Measurements from ENCODE around the gene CHN2.

CHN2 gene

GRCh38 chr7:29467193-29467926 is 272.8 kb downstream of the CHN2 start:
- no peak for TF ChIP-seq EZH2phosphoT487 (conservative IDR thresholded peaks at IDR 0.05; ENCODE audit: low read length)
- no peak for TF ChIP-seq CTCF (IDR thresholded peaks at IDR 0.05; ENCODE audit: insufficient read depth, low read length, poor library complexity, severe bottlenecking)
- Histone ChIP-seq H3F3A (ENCODE audit: insufficient read depth) (no peaks in the 10 kb centered on the region), H3K27ac (ENCODE audit: low read depth, low read length) (no peak overlapping the region), H3K4me3 (ENCODE audit: insufficient read depth, low read length, poor library complexity, severe bottlenecking) (no peak overlapping the region), H3K9ac (ENCODE audit: low read length) (no peak overlapping the region), H2AFZ (ENCODE audit: low read depth, low read length, severe bottlenecking) (no peak overlapping the region), H4K20me1 (ENCODE audit: low read depth, low read length) (no peaks in the 10 kb centered on the region), H3K79me2 (ENCODE audit: insufficient read depth, low read length) (no peaks in the 10 kb centered on the region), H3K9me2 (replicated peaks; ENCODE audit: insufficient read depth, low read length) (no peaks in the 10 kb centered on the region), H3K4me2 (ENCODE audit: low read depth, low read length, poor library complexity, severe bottlenecking) (no peak overlapping the region), H3K36me3 (ENCODE audit: low read length) (no peaks in the 10 kb centered on the region), H3K9me3 (ENCODE audit: insufficient read depth, low read length) (no peaks in the 10 kb centered on the region), H3K27me3 (ENCODE audit: low read length) (no peaks in the 10 kb centered on the region)

GRCh38 chr7:29468196-29468595 is 273.6 kb downstream of the CHN2 start:
- H3K4me2 ChIP-seq (ENCODE audit: low read depth, low read length, poor library complexity, severe bottlenecking) = no peak overlapping the region
- TF ChIP-seq EZH2phosphoT487 (conservative IDR thresholded peaks at IDR 0.05; ENCODE audit: low read length) = no peak
- no peak for TF ChIP-seq CTCF (IDR thresholded peaks at IDR 0.05; ENCODE audit: insufficient read depth, low read length, poor library complexity, severe bottlenecking)
- no peak overlapping the region for H3K9ac ChIP-seq (ENCODE audit: low read length)
- H2AFZ ChIP-seq (ENCODE audit: low read depth, low read length, severe bottlenecking) = no peak overlapping the region
- H3K4me3 ChIP-seq (ENCODE audit: insufficient read depth, low read length, poor library complexity, severe bottlenecking) = no peak overlapping the region
- H3K27ac ChIP-seq (ENCODE audit: low read depth, low read length) = no peak overlapping the region
- H3K9me2 ChIP-seq (replicated peaks; ENCODE audit: insufficient read depth, low read length) = no peaks in the 10 kb centered on the region
- H4K20me1 ChIP-seq (ENCODE audit: low read depth, low read length) = no peaks in the 10 kb centered on the region
- no peaks in the 10 kb centered on the region for H3F3A ChIP-seq (ENCODE audit: insufficient read depth)
- no peaks in the 10 kb centered on the region for H3K36me3 ChIP-seq (ENCODE audit: low read length)
- H3K9me3 ChIP-seq (ENCODE audit: insufficient read depth, low read length) = no peaks in the 10 kb centered on the region
- H3K79me2 ChIP-seq (ENCODE audit: insufficient read depth, low read length) = no peaks in the 10 kb centered on the region
- H3K27me3 ChIP-seq (ENCODE audit: low read length) = no peaks in the 10 kb centered on the region

GRCh38 chr7:29469281-29469680 is 274.7 kb downstream of the CHN2 start:
- H3K4me2 ChIP-seq (ENCODE audit: low read depth, low read length, poor library complexity, severe bottlenecking) = no peak overlapping the region
- H3K79me2 ChIP-seq (ENCODE audit: insufficient read depth, low read length) = no peaks in the 10 kb centered on the region
- no peak overlapping the region for H2AFZ ChIP-seq (ENCODE audit: low read depth, low read length, severe bottlenecking)
- TF ChIP-seq CTCF (IDR thresholded peaks at IDR 0.05; ENCODE audit: insufficient read depth, low read length, poor library complexity, severe bottlenecking) = no peak
- no peak for TF ChIP-seq EZH2phosphoT487 (conservative IDR thresholded peaks at IDR 0.05; ENCODE audit: low read length)
- H3K27ac ChIP-seq (ENCODE audit: low read depth, low read length) = no peak overlapping the region
- no peaks in the 10 kb centered on the region for H3F3A ChIP-seq (ENCODE audit: insufficient read depth)
- no peak overlapping the region for H3K9ac ChIP-seq (ENCODE audit: low read length)
- H3K9me3 ChIP-seq (ENCODE audit: insufficient read depth, low read length) = no peaks in the 10 kb centered on the region
- H4K20me1 ChIP-seq (ENCODE audit: low read depth, low read length) = no peaks in the 10 kb centered on the region
- no peaks in the 10 kb centered on the region for H3K36me3 ChIP-seq (ENCODE audit: low read length)
- H3K9me2 ChIP-seq (replicated peaks; ENCODE audit: insufficient read depth, low read length) = no peaks in the 10 kb centered on the region
- no peak overlapping the region for H3K4me3 ChIP-seq (ENCODE audit: insufficient read depth, low read length, poor library complexity, severe bottlenecking)
- H3K27me3 ChIP-seq (ENCODE audit: low read length) = no peaks in the 10 kb centered on the region
